ENCODE measurements around the gene CCDC17.

The CCDC17 gene

DNA sequence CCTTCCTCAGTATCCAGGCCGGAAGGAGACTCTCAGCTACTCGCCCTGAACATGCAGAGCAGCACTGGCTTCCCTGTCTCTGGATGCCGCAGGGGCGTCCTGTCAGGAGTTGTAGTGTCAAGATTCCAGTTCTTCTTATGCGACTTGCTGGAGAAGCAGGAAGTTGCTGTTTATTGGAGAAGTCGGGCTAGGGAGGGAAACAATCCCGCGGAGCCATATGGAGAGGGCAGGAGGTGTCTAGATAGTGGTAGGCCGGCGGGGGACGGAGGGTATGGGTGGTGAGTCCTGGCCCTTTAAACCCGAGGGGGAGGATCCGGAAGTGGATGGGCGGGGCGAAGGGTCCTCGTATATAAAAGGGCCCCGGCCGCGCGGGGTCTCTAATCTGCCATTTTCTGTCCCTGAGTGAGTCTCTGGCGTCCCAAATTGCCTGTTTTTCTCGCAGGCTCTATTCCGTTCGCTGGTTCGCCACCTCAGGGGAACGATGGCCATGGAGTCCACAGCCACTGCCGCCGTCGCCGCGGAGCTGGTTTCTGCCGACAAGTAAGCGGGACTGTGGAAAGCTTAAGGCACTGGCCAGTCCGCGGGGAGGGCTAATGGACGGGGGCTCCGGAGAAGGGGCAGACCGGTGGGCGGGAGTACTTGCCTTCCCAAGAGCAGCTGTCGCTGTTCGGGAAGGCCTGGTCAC lies 40.0 kb downstream of the CCDC17 start, which contains the start of gene NASP:
Gene NASP, plus strand, starts transcription at position 376 of the 685 bp plus-strand sequence. Its CDS starts 106 bp downstream, at position 482.
- TF ChIP-seq, protein P1, sequence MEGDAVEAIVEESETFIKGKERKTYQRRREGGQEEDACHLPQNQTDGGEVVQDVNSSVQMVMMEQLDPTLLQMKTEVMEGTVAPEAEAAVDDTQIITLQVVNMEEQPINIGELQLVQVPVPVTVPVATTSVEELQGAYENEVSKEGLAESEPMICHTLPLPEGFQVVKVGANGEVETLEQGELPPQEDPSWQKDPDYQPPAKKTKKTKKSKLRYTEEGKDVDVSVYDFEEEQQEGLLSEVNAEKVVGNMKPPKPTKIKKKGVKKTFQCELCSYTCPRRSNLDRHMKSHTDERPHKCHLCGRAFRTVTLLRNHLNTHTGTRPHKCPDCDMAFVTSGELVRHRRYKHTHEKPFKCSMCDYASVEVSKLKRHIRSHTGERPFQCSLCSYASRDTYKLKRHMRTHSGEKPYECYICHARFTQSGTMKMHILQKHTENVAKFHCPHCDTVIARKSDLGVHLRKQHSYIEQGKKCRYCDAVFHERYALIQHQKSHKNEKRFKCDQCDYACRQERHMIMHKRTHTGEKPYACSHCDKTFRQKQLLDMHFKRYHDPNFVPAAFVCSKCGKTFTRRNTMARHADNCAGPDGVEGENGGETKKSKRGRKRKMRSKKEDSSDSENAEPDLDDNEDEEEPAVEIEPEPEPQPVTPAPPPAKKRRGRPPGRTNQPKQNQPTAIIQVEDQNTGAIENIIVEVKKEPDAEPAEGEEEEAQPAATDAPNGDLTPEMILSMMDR (IDR thresholded peaks at IDR 0.05; ENCODE audit: low read depth, low read length, missing control alignments), result no peak
- H3K4me3 ChIP-seq (replicated peaks; ENCODE audit: low read depth, low read length), result peak within 1 kb of the TSS; percentile 98
- DNase-seq (ENCODE audit: extremely low read depth, low read depth), result peak; percentile 39

DNA sequence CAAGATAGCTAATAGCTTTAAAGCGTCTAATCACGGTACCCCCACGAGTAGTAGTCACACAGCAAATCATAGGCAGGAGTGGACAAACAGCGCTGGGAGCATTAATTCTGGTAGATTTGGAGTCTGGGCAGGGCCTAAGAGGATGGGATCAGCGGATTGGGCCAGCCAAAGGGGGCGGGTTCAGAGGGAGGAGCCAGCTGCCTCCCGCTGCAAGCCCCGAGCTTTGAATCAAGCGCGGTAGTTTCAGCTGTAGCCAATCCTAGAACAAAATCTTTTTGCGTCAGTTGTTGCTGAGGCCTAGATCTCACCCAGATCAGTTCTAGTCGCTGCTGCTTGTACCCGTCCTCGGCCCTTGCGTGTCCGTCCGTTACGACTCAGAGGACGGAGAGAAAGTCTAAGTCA lies 40.6 kb downstream of the CCDC17 start:
- TF ChIP-seq, protein P1 (IDR thresholded peaks at IDR 0.05; ENCODE audit: low read depth, low read length, missing control alignments), result no peak
- DNase-seq (ENCODE audit: extremely low read depth, low read depth), result peak; percentile 96
- peak overlapping the region; percentile 98 for H3K4me3 ChIP-seq (replicated peaks; ENCODE audit: low read depth, low read length)

DNA sequence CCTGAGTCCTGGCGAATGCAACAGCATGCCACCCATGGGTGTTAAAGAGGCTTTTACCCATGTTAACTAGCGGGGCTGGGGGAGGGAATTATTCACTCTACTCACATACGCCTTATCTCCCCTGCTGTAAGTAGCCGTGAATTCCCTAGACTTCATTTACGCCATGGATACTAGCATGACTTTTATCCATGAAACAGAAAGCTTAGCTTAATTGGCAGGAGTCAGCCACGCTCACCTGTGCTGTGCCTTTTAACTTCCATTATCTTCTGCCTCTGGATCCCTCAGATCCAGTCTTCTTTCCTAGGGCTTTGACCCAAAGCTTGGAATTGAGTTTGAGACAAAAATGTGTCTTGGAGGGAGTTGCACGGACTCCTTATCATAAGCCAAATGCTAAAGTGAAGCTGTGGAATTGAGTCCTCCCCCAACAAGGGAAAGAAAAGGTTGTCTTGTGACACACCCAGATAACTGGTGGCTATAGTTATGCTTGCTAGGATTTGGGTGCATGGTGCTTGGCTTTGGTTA lies 49.7 kb downstream of the CCDC17 start:
- no peak for DNase-seq (ENCODE audit: extremely low read depth, low read depth)
- no peak overlapping the region for H3K4me3 ChIP-seq (replicated peaks; ENCODE audit: low read depth, low read length)
- TF ChIP-seq, protein P1 (IDR thresholded peaks at IDR 0.05; ENCODE audit: low read depth, low read length, missing control alignments), result no peak

DNA sequence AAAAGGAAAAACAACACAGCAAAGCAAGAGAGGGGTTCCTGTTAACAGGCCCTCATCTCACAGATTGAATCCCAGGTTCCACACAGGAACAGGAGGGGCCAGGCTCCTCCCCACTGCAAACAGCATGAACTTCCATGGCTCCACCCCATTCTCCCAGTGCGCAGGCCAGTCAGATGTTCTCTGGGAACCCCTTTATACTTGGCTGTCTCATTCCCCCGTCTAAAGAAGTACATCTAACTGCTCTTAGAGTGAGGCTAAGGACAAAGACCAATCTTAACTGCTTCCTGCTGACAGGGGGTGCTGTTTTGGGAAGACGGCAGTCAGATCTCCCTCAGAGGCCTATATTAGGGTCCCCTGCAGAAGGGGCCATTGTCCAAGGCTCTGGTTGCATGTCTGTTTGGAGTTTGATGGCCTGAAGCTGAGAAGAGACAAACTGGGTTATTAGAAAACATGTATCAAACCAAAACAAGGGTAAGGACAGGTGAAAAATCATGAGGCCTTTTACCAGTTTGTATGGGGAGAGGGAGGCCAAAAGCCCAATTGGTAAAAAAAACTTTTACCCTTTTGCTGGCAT lies 50.5 kb downstream of the CCDC17 start:
- no peak overlapping the region for H3K4me3 ChIP-seq (replicated peaks; ENCODE audit: low read depth, low read length)
- no peak for DNase-seq (ENCODE audit: extremely low read depth, low read depth)
- TF ChIP-seq, protein P1 (IDR thresholded peaks at IDR 0.05; ENCODE audit: low read depth, low read length, missing control alignments), result no peak

DNA sequence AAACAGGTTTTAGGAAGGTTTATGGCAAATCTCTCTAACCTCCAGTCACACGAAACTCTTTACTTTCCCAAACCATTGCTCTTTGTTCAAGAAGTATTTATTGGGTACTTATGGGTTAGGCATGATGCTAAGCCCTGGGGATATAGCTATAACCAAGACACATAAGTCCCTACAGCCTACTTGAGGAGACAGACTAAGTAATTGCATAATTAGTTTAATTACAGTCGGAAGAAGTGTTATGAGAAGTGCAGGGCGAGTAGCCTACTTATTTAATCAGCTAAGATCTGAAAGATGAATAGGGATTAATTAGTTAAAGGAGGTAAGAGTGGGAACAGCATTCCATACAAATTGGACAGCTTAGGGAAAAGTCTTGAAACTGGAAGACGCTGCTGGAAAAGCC lies 53.2 kb downstream of the CCDC17 start:
- TF ChIP-seq, protein P1 (IDR thresholded peaks at IDR 0.05; ENCODE audit: low read depth, low read length, missing control alignments), result no peak
- DNase-seq (ENCODE audit: extremely low read depth, low read depth), result no peak
- H3K4me3 ChIP-seq (replicated peaks; ENCODE audit: low read depth, low read length), result no peak overlapping the region

Data from HFF-Myc (cell line).